Omental fat pad (tissue), 4 donors: ENCODE data around the gene ASTN2. TPM values are rescaled to one million over a fixed set of nuclear protein-coding genes. Genes with fewer than 3 reads are reported as not detected.
A peak's percentile ranks its signal among the peaks of the same experiment; 100 is the strongest.

Experiments
- ATAC-seq: fragments of 150-250 bp; one replicate; pipeline ENCODE4 v1.9.1; 2016; ENCODE audit warnings: mild to moderate bottlenecking, moderate library complexity; ENCODE audit not compliant: low FRiP score
- DNase-seq: peaks from one replicate; pipeline ENCODE4 v3.0.0-alpha.2; 2019; ENCODE audit warnings: low spot score
- CTCF ChIP-seq, 3 donors: fragments of 450-650 bp; IDR thresholded peaks; one replicate each; pipeline ENCODE4 v1.5.1; 2016 to 2017; ENCODE audit warnings: antibody characterized with exemption in 3 of 3, mild to moderate bottlenecking in 3 of 3, moderate library complexity in 2 of 3
- total RNA-seq, 4 donors: library from RNA; depleted of rRNA; stranded (reverse); fragments of >200 nt; gene quantifications; one replicate each; pipeline ENCODE4 v1.1.0, GENCODE V29; 2016

Gene ASTN2
- total RNA-seq, 4 donors from 2014 or later: 1.1 to 8.4 (median 3.6) TPM

DNA sequence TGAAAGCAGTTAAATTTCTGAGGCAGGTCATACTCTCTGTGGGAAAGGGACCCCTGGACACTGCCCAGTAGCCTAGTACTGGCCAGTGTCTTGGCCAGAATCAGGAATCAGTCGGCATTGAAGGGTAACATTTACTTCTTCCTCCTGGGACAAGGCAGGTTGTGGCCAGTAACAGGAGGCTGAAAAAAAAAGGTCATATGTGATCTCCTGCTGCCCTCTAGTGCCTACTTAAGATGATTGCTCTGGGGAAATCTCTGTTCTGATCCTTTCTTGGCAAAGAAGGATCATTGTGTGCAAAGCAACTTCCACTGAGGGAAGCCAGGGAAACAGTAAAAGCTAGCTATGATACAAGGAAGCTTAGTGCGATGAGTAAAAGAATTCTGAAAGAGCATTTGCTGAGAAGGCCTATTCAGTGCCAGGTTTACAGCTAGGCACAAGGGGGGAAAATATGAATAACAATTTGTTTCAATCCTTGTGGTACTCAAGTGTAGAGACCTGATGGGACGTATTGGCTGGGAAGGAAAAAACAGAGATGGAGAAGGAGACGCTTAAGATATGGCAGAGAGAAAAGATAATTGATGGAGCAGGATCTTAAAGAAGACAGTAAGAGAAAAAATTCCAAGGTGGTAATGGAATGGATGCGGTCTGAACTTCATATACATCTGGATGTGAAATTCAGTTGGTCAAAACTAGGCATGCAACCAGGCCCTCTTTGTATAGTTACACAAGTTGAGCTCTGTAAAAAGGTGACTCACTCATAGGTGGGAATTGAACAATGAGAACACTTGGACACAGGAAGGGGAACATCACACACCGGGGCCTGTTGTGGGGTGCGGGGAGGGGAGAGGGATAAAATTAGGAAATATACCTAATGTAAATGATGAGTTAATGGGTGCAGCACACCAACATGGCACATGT lies 753.6 kb downstream of the ASTN2 start:
- no peak for DNase-seq
- TF ChIP-seq CTCF (IDR thresholded peaks at IDR 0.05): no peak

GRCh38 chr9:116658265-116658664 lies 756.6 kb downstream of the ASTN2 start:
- no peak for TF ChIP-seq CTCF (IDR thresholded peaks at IDR 0.05)
- DNase-seq (no peak), ATAC-seq (no peak)

More for the DNA sequence above, 753.6 kb downstream of the ASTN2 start:
- ATAC-seq: peak; percentile 67

DNA sequence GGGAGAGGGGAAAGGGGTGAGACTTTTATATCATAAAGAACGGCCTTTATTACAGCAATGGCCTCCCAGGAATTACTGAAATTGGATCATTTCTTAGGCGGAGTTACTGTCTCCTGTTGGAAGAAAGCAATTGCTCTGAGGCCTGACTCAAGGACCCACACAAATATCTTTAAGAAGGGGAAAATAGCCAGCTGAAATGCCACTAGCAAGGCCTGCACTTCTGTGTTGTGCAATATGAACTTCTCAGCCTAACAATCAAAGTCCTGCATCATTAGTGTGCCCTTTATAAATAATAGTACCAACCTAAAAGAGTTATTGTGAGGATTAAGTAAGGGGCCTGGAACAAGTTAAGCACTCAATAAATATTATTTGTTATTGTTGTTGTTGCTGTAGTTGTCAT lies 757.9 kb downstream of the ASTN2 start:
- TF ChIP-seq CTCF (IDR thresholded peaks at IDR 0.05): no peak
- no peak for DNase-seq
- no peak for ATAC-seq

- no peak for TF ChIP-seq CTCF (IDR thresholded peaks at IDR 0.05)
- ATAC-seq (no peak), DNase-seq (no peak)
Measured at GRCh38 chr9:116656501-116656971, 758.3 kb downstream of the ASTN2 start.

DNA sequence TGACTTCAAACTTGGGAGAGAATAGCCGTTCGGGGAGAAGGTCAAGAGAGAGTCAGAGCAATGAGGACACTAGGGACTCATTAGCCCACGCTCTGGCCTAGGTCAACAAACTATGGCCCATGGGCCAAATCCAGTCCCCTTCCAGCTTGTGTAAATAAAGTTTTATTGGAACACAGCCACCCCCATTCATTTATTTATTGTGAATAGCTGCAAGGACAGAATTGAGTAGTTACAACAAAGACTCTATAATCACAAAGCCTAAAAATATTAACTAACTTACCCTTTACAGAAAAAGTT lies 760.9 kb downstream of the ASTN2 start:
- DNase-seq (no peak), ATAC-seq (no peak)
- TF ChIP-seq CTCF (IDR thresholded peaks at IDR 0.05): no peak

GRCh38 chr9:116653348-116654058 lies 761.4 kb downstream of the ASTN2 start:
- no peak for TF ChIP-seq CTCF (IDR thresholded peaks at IDR 0.05)
- ATAC-seq (no peak), DNase-seq (no peak)

DNA sequence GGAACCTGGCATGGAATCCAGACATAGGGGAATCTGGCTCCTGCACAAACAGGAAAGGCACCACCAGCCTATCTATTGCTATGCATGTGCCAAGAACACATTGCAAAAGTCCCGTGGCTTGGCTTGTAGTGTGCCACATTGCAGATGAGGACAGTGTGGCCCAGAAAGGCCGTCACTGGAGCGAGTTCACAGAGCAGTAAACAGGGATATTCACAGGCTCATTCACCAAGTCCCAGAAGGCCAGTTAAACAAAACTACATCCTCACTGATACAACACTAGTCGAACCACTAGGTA lies 767.4 kb downstream of the ASTN2 start:
- DNase-seq (no peak), ATAC-seq (peak; percentile 20)
- TF ChIP-seq CTCF (IDR thresholded peaks at IDR 0.05): no peak
